Superior temporal gyrus (tissue), 1 donor: ENCODE results near the gene NAV1.

Experiments used
- DNase-seq: peaks from one replicate; pipeline ENCODE4 v3.0.0-alpha.2; 2016; ENCODE audit errors: extremely low spot score

Gene NAV1

GRCh38 chr1:201503397-201504176 is 35.3 kb upstream of the NAV1 start:
- no peak for DNase-seq

GRCh38 chr1:201504179-201504631 is 34.7 kb upstream of the NAV1 start:
- DNase-seq = no peak

DNA sequence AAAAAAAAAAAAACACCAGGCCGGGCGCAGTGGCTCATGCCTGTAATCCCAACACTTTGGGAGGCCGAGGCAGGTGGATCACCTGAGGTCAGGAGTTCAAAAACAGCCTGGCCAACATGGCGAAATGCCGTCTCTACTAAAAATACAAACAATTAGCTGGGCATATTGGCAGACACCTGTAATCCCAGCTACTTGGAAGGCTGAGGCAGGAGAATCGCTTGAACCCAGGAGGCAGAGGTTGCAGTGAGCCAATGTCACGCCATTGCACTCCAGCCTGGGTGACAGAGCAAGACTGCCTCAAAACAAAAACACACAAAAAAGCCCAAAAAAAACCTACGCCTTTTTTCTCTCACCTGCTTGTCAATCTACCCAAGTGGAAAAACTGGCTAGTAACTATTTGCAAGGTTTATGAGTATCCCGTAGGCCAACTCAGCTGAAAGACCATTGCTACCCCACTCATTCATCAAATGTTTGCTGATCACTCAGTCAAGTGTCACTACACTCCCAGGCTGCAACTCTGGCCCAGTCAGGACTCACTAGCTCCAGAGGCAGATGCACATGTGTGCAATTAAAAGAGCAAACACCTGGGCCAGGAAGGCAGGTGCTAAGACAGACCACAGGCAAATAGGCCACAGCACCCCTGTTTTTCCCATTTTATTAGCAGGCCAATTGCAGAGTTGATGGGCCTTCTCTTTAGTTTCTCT is 34.0 kb upstream of the NAV1 start:
- DNase-seq = no peak

- DNase-seq = no peak
These were observed 33.4 kb upstream of the NAV1 start for GRCh38 chr1:201505503-201505890.

DNA sequence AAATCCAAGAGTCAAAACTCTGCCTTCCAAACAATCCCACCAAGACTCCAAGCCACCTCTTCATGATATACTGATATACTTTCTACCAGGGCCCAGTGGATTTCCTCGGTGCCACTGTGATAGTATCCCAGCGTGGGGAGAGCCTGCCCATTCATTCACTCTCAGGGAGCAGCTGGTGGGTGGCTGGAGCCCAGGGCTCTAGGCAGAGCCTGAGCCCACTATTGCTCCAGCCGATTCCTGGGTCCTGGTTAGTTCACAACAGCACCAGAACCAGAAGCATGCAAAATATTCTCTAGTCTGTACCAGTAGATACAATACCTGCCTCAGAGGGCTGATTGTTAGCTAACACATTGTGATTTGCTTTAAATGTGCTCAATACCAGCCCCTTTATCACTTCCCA is 32.8 kb upstream of the NAV1 start:
- no peak for DNase-seq

GRCh38 chr1:201506557-201507359 is 32.2 kb upstream of the NAV1 start, which contains the start of gene CSRP1:
TSS of gene CSRP1 (minus strand) at chr1:201507123. CDS start at chr1:201496303, 10,820 bp downstream.
- peak; percentile 90 for DNase-seq

DNA sequence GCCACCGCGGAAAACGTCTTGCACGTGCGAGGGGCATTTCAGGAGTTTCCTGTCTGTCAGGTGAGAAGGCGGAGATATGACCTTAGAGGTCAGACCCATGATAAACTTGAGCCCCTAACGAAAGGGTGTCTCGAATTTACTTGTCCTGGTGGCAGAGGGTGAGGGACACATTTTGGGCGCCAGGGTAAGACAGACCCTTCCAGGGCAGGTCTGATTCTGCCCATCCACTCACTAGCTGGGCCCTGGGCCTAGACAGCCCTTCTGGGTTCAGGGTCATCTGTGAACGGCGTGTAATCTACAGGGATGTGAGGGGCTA is 31.6 kb upstream of the NAV1 start:
- no peak for DNase-seq

DNA sequence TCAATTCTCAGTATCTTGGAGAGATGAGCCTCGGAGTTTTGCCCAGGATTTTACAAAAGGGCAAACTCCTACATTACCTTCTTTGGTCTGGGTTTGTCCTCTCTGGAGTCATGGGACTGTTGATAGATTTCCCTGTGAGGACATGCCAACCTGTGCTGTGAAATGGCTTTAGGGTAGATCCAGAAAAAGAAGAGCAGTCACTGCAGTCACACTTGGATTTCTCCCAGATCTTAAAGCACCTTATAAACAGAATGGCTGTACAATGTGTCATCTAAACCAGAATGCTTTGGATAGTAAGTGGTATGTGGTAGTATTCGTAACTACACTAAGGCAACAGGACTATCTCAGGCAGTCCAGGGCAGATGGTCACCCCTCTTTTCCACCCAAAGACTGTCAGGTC is 30.1 kb upstream of the NAV1 start:
- DNase-seq = no peak

- DNase-seq = no peak
These were observed 29.1 kb upstream of the NAV1 start for GRCh38 chr1:201509601-201510374.

DNA sequence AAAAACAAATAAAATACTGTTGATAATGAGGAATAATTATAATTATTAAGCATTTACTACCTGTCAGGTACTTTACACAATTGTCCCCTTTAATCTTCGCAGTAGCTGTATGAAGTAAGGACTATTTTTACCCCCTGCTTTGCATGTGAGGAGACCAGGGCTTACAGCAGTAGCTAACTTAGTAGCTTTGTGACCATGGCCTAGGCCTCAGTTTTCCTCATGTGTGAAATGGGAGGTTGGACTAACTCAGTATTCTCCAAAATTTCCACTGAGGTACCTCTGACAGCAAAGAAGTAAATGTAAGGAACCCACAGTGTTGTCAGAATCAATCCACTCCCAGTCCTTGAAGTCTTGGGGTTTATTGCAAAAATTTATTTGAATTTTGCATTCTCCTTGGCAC is 28.2 kb upstream of the NAV1 start:
- no peak for DNase-seq

GRCh38 chr1:201511396-201511940 is 27.5 kb upstream of the NAV1 start:
- no peak for DNase-seq

GRCh38 chr1:201511941-201512539 is 26.9 kb upstream of the NAV1 start:
- DNase-seq = peak; percentile 79

GRCh38 chr1:201513498-201514243 is 25.3 kb upstream of the NAV1 start:
- DNase-seq = peak; percentile 61

GRCh38 chr1:201514466-201514865 is 24.5 kb upstream of the NAV1 start:
- no peak for DNase-seq

- DNase-seq = no peak
These were observed 23.7 kb upstream of the NAV1 start for GRCh38 chr1:201515062-201515750.

- DNase-seq = no peak
These were observed 23.0 kb upstream of the NAV1 start for GRCh38 chr1:201515895-201516294.

- no peak for DNase-seq
These were observed 22.3 kb upstream of the NAV1 start for GRCh38 chr1:201516511-201517127.

GRCh38 chr1:201517631-201518030 is 21.3 kb upstream of the NAV1 start:
- DNase-seq = no peak

- DNase-seq = no peak
These were observed 20.9 kb upstream of the NAV1 start for GRCh38 chr1:201518071-201518470.
